ENCODE measurements around the gene SEC16A.

SEC16A gene

DNA sequence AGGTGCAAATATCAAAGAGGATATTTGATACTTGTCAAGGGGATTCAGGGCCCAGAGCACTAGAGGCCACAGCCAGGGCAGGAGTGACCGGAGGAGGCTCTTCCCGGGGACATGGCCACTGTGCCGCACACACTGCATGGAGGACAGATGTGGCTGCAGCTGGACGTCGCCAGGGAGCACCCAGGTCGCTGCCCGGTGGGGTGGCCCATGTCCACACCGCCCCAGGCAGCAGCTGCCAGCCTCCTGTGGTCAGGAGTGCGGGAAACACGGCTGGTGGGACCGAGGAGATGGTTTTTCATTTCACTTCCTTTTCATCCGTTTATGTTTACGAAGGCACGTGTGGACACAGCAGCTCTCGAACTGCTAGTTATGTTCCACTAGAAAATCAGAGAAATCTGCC is 15.1 kb downstream of the SEC16A start:
- FAIRE-seq (no peak), DNase-seq (ENCODE audit: insufficient read length, low spot score) (no peak)

DNA sequence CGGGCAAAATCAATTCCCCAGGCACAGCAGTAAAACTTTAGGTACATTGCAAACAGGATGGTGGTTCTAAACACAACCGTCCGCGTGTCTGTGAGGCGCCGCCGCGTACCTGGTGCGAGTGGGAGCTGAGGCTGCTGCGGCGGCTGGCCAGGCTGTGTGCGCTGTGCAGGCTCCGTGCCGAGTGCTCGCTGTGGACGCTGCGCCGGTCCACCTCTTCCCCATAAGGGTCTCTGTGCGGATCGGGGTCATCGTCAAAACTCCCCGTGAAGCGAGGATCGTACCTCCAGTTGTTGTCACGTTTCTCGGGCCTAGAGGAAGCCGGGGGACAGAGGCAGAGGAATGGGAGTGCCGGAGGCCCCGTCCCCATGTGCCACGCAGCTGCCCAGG is 16.7 kb downstream of the SEC16A start:
- DNase-seq (ENCODE audit: insufficient read length, low spot score) (no peak), FAIRE-seq (no peak)

DNA sequence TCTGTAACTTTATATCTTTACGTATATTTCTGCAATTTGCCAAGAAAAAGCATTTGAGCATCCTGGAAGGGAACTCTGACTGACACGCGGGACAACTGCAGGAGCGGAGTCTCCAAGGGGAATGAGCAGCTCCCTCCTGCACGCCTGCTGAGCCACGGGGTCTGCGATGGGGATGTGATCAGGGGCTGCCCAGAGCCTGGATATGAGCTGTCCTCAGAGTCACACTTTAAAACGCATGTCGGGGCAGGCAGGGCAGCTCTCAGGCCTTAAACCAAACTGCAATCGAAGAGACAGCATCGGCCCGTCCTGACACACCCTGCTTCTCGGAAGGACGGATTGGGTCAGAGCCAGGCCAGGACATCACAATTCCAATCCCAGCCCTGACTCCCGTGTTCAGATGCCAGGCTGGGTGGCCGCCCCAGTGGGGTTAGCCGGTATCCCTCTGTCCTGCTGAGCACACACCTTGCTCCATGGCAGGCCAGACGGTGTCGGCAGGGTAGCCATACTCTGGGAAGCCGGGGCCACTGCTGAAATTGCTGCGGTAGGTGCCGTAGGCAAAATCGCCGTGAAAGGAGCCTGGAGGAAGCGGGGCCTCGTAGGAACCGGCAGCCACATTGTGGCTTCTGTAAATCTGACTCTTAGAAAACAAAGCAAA is 17.2 kb downstream of the SEC16A start:
- DNase-seq (ENCODE audit: insufficient read length, low spot score) (no peak), FAIRE-seq (no peak)

DNA sequence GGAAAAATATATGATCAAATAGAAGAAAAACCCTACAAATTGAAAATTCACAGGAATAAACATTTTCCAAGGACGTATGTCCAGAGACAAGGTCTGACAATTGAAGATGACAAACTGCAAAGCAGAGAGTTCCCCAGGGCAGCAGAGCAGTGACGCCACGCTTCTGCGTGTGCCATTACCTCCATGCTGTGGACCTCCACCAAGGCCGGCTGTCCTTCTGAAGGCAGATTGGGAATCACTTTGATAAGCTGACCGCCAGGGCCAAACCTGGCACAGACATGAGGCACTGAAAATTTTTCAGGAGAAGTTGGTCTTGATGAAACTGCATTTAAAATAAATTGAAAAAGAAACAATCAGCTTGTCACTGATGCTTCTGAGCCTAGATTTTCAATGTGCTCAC is 18.6 kb downstream of the SEC16A start:
- DNase-seq (ENCODE audit: insufficient read length, low spot score) (no peak), FAIRE-seq (no peak)

DNA sequence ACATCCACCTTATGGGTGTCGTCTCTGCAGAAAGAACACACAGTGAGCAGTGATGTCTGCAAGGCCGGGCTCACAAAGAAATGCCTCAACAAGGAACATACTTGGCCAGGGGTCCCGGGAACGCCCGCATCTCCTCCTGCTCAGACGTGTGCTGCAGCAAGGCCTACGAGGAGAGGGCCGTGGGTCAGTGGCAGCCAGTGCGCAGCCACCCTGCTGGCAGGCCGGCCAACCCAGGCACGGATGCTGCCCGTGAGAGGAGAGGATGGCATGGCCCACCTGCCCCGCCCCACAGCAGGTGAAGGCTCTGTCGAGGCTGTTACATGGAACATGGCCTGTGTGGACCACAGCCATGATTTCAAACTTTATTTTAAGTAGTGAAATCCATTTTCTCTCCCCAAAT is 19.3 kb downstream of the SEC16A start:
- no peak for FAIRE-seq
- DNase-seq (ENCODE audit: insufficient read length, low spot score): no peak

DNA sequence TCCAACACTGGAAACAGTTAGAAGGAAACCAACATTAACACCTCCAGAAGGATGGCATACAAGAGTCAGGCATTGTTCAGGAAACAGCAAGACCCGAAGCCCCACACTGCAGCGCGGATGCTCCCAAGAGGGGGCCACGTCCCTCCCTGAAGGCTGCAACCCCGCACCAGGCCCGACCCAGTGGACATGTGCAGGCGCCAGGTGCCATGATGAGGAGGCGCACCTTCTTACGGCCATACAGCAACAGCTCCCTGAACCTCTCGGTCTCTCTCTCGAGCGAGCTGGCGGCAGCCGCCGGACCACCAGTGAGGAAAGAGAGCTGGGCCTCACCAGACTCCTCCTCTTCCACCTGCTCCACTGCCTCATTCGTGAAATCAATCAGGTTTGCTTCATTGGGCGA is 20.2 kb downstream of the SEC16A start:
- DNase-seq (ENCODE audit: insufficient read length, low spot score): no peak
- FAIRE-seq: no peak

DNA sequence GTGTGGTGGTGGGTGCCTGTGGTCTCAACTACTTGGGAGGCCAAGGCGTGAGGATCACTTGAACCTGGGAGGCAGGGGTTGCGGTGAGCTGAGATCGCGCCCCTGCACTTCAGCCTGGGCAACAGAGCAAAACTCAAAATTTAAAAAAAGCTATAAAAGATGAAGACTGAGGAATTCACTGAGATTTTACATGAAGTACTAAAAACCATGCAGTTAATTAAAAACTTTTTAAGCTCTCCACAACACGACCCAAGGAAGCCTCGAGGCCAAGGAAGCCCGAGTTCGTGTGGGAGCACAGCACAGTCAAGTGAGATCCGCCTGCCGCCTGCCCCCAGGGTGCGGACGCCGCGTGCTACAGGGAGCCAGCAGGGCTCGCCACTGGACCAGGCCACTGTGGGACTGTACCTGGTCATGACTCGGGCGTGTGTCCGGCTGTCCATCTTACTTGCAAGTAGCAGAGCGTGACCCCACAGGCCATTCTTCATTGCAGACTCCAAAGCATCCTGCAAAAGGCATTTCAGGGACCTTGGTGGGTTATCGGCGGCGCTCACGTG is 22.0 kb downstream of the SEC16A start:
- DNase-seq (ENCODE audit: insufficient read length, low spot score) (no peak), FAIRE-seq (no peak)

DNA sequence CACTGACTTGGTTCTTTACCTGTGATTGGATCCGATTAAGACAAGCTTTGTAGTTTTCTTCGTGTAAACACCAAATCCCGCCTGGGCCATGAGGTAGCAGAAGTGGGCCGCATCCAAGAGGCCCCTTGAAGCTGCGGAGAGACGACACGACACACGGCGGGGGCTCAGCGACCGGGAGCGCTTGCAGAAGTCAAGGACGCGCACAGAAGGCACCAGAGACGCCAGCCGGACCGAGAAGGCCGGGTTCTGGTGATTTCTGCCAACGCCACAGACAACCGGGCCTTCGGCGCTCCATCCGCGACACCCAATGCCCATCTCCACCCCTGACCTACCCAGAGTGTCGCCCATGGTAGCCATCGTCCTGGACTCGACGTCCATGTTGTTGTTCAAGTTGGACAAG is 23.4 kb downstream of the SEC16A start:
- FAIRE-seq (no peak), DNase-seq (ENCODE audit: insufficient read length, low spot score) (no peak)

DNA sequence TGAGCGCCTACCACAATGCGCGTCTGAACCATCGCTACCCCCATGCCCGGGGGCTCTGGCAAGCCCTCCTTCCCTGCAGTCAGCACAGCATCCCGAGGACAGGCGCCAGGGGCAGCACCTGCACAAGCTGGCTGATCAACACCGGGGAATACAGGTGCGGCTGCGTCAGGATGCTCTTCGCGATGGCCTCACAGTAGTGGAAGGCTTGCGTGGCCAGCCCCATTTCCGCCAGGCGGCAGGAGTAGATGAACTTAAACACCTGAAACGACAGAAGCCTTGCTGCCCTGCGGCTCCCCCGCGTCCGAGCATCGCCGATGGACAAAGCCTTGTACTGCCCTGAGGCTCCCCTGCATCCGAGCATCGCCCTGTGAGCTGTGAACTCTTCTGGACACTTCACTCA is 25.5 kb downstream of the SEC16A start:
- DNase-seq (ENCODE audit: insufficient read length, low spot score) (no peak), FAIRE-seq (no peak)

DNA sequence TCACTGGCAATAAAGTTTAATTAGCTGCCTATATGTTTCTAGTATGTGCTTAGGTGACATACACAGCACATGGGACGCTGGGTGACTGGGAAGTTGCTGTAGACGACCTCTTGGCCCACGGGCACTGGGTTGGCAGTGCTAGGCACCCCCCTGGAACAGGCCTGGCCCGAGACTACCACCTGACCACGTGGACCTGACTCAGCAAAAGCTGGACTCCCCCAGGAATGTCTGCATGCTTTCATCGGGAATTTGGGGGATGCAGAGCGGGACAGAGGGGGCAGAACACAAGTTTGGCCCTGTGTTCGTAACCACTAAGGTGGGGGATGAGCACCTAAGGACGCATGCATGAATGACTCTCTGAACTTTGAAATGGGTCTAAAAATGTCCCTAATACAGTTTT is 26.6 kb downstream of the SEC16A start:
- FAIRE-seq (no peak), DNase-seq (ENCODE audit: insufficient read length, low spot score) (no peak)

DNA sequence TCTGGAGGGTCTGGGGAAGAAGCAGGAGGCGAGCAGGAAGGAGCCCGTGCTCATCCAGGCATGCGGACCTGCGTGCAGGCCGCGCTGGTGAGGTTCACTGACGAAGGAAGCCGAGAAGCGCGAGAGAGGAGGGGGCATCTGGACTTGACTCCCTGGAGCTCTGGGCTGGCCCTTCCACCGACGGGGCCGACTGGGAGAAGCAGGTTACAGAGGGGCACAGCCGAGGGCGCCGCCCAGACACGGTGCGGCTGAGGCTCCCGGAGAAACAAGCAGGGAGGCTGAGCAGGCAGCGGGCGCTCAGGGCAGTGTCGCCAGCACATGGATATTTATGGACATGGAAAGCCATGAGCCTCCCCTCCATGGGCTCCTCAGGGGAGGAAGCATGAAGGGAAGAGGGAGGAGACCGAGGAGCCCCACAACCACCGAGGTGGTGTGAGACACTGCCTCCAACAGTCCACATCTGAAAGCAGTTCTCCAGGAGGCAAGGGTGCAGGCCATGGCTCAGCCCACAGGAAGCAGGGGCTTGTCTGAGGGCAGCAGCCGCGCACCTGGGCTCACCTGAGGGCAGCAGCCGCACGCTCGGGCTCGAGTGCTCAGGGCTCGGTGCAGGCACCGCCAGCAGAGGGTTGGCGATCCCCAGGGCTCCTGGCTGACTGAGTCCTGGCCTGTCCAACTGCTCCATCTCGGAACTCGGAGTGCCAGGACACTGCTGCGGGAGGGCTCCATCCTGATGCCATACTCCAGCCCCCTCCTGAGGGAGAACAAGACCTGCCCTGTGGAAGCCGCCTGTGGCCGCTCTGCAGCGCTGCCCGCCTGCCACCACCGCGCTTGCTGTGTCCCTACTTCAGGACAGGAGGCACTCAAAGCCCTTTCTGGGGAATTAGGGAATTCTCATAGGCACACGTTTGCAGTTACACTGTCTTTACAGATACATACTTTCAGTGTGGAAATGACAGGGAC is 27.5 kb downstream of the SEC16A start:
- DNase-seq (ENCODE audit: insufficient read length, low spot score) (no peak), FAIRE-seq (no peak)

DNA sequence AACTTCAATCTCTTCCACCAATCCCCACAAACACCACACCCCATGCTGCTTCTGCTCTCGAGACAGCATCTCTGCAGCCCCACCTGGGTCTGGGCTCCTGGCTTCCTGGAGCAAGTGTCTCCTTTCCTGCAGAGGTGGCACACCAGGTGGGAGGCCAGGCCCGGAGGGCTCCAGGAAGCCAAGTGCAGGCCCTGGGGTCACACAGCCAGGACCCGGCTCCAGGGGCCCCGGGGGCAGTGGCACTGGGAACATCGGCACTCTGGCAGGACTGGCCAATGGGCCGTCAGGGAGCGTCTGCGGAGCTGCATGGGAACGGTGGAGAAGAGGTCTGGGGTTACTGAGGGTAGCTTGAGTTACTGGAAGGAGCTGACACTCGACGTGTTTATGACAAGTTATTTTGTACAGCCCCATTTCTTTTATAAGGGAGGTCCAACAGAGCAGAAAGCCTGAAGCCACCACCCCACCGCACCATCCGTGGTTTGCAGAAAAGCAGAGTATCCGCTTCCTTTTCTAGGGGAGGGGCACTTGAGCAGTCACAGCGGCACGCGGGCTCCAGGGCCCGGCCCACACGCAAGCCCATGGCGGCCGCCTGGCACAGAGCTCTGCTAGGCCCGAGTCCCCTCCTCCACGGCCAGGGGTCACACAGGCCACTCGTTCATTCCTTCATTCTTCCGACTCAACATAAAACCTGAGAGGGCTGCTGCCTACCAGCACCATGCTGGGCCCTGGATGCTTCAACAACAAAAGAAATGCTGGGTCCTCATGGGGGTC is 28.6 kb downstream of the SEC16A start:
- DNase-seq (ENCODE audit: insufficient read length, low spot score): no peak

DNA sequence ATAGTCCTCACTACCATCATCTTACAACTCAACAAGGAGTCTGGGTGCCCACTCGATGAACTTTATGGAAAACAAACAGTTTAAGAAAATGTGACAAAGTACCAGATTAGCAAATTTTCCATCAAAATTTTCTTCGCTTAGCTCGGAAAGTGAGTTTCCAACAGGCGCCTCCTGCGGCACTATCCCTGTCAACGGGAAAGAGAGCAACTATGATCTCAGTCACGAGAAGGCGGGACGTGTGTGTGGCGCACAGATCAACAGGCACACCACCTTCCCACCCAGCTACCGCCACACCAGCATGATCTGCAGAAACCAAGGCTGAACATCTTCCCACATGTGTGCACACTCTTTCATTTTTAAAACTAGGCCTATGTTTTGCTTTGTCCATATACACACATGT is 29.5 kb downstream of the SEC16A start:
- FAIRE-seq: no peak
- no peak for DNase-seq (ENCODE audit: insufficient read length, low spot score)

More for the DNA sequence above, 28.6 kb downstream of the SEC16A start:
- no peak for FAIRE-seq

DNA sequence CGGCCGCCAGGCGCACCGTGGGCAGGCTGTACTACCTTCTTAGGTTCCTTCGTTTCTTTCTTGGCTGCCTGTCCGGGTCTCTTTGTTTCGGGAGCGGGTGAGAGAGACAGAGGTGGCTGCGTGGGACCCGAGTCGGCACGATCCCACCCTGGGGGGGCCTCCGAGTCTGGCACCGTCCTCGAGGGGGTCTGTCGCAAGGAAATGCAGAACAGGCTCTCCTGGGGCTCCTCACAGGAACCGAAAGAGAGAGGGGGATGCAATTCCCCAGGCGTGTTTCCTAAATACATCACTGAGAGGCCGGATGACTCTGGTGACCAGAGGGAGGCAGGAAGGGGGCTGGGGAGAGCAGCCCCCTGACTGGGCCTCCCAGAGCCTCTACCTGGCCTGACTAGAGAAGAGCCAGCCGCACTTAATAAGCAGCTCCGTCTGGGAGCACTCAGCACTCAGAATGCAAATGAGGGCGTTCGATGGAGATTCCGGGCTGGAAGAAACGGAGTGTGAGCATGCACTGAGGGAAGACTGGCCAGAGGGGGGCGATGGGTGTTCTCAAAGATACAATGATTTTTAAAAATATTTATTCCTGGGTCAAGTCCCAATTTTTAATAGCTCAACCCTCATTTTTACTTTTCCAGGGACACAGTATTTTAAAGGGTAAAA is 31.5 kb downstream of the SEC16A start:
- DNase-seq (ENCODE audit: insufficient read length, low spot score) (no peak), FAIRE-seq (no peak)

DNA sequence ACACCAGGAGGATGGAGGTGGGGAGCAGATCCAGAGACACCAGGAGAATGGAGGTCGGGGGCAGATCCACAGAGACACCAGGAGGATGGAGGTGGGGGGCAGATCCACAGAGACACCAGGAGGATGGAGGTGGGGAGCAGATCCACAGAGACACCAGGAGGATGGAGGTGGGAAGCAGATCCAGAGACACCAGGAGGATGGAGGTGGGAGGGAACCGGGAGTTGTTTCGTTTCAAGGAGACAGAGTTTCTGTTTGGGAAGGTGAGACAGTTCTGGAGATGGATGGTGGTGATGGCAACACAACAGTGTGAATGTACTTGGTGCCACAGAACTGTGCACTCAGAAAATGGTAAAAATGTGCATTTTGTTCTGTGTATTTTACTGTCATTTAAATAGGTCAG is 34.2 kb downstream of the SEC16A start:
- DNase-seq (ENCODE audit: insufficient read length, low spot score): no peak
- FAIRE-seq: no peak

DNA sequence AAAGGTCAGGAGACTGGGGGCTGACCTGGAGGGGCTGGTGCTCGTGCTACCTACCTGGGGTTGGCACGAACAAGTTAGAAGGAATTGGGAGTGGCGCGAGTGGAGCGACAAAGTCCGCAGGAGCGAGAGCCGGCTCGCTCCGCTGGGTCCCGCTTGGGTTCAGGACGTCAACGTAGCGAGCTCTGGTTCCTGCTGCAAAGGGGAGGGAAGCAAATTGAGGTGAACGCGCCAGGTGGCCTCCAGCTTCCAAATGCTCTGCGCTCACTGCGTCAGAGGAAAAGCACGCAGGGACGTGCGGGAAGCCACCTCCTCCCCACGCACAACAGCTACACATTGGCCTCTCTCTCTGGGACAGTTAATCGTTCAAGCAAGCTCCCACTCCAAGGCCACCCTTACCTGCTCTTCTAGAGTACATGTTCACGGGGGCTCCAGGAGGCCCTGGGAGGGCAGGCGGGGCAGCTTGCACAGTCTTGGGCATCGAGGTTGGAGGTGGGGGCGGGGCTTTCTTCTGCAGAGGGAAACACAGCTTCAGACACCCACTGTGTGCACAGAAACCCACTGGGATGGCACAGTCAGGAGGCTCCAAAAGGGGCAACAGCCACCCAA is 35.6 kb downstream of the SEC16A start:
- FAIRE-seq: no peak
- DNase-seq (ENCODE audit: insufficient read length, low spot score): no peak

DNA sequence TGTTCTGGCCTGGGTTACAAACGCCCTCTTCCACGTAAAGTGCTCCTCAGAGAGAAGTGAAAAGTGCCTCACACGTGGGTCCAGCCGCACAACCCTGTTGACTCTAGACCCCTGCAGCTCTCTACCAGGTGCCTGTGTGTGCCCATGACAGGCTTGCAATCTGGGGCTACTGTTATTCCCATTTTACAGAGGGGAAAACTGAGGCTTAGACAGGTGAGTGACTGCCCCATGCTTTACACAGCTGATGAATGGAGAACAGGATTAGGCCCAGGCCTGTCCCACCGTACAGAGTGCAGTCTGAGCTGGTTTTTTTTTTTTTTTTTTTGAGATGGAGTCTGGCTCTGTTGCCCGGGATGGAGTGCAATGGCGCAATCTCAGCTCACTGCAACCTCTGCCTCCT is 37.0 kb downstream of the SEC16A start:
- FAIRE-seq: no peak
- DNase-seq (ENCODE audit: insufficient read length, low spot score): no peak

DNA sequence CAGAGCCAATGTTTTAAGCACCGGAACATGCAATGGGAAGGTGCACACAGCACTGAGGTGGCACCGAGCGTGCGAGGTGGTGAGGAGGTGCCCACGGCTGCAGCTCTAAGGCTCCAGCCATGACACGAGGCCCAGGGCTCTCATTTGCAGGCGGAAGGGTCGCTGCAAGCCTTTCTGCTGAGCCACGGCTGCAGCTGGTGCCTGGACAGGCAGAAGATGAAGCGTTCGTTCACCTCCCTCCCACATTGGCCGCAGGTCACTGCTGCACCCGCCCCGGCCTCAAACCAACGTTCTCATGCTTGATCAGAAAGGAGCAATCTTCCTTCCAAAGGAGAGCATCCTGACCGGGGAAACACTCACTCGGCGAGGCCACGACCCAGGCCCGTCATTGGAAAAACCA is 38.7 kb downstream of the SEC16A start:
- FAIRE-seq: no peak
- DNase-seq (ENCODE audit: insufficient read length, low spot score): no peak

DNA sequence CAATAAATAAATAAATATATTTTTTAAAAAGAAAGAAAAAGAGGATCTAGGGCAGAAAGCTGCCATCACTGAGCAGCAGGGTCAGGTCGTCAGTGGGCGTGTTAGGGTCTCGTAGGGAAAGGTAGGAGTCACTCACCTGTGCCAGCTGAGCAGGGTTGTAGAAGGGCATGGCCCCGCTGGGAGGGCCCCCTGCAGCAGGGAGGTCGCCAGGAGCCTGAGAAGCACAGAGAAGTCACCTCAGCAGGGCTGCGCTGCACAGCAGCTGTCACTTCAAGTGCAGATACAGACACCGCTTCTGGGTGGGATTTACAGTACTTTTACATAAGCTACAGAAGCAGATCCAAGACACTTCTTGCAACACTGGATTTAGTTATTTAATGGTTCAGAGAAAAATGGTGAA is 39.2 kb downstream of the SEC16A start:
- no peak for FAIRE-seq

DNA sequence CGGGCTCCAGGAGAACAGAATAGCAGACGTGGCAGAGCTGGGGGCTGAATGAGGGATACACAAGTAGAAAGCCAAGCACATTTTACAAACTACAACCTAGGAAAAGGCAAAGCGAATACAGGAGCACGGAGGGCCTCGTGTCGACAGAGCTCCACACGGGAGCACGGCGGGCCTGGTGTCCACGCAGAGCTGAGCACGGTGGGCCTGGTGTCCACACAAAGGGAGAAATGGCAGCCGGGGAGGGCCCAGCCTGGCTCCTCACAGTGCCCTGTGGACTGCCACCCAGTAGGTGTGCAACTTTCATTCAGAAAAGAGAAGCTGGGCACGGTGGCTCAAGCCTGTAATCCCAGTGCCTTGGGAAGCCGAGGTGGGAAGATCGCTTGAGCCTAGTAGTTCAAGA is 39.8 kb downstream of the SEC16A start:
- DNase-seq (ENCODE audit: insufficient read length, low spot score): no peak
- no peak for FAIRE-seq

More for the DNA sequence above, 39.2 kb downstream of the SEC16A start:
- no peak for DNase-seq (ENCODE audit: insufficient read length, low spot score)

All from GM19239 (cell line).